NCI-H510A (cell line): ENCODE data around the gene SAMD7.

Source experiments
- DNase-seq: peaks from one replicate; lab custom pipeline; 2025; lab: John Stamatoyannopoulos, UW

SAMD7 gene

GRCh38 chr3:169966428-169966950 is 55.1 kb downstream of the SAMD7 start, which contains the start of gene SEC62:
Gene SEC62, plus strand, starts transcription at chr3:169966807. Its CDS starts 16 bp downstream, at chr3:169966823.
- DNase-seq: peak; percentile 85

- peak; percentile 60 for DNase-seq
Measured at GRCh38 chr3:169966951-169967915, 55.9 kb downstream of the SAMD7 start.

GRCh38 chr3:169968224-169968885 is 57.0 kb downstream of the SAMD7 start:
- no peak for DNase-seq

GRCh38 chr3:169969174-169970095 is 58.1 kb downstream of the SAMD7 start:
- no peak for DNase-seq

- DNase-seq: no peak
Measured at GRCh38 chr3:169970847-169971246, 59.5 kb downstream of the SAMD7 start.

GRCh38 chr3:169971522-169971921 is 60.1 kb downstream of the SAMD7 start:
- no peak for DNase-seq

GRCh38 chr3:169980055-169980454 is 68.7 kb downstream of the SAMD7 start:
- DNase-seq: no peak

- DNase-seq: no peak
Measured at GRCh38 chr3:169984292-169984691, 72.9 kb downstream of the SAMD7 start.
